Measurements from ENCODE around the gene CCDC88B. TPM values are rescaled to one million over a fixed set of nuclear protein-coding genes. Genes with fewer than 3 reads are reported as not detected.

Gene CCDC88B
- total RNA-seq, 1 experiment from 2014 or later = 11.2 TPM

- Histone ChIP-seq H2BK5ac (ENCODE audit: insufficient read length, low read length) (no peak overlapping the region), H3K4me2 (ENCODE audit: insufficient read depth, insufficient read length, low read length) (no peak overlapping the region), H3K18ac (ENCODE audit: insufficient read length, low read depth, low read length) (no peak overlapping the region), H2BK120ac (ENCODE audit: low read depth, low read length, poor library complexity, severe bottlenecking) (no peak overlapping the region), H3K9ac (ENCODE audit: extremely low read depth, insufficient read length, low read length) (no peak overlapping the region), H3K79me2 (ENCODE audit: insufficient read depth, low read length) (no peaks in the 10 kb centered on the region), H2AK5ac (ENCODE audit: insufficient read length, low read length) (no peak overlapping the region), H4K91ac (ENCODE audit: insufficient read length, low read depth, low read length) (no peak overlapping the region), H3K23ac (ENCODE audit: insufficient read length, low read depth, low read length) (no peak overlapping the region), H3K27me3 (ENCODE audit: insufficient read depth, low read length) (no peaks in the 10 kb centered on the region), H4K20me1 (ENCODE audit: control insufficient read depth, insufficient read depth, insufficient read length) (no peaks in the 10 kb centered on the region), H2AFZ (ENCODE audit: low read length) (no peak overlapping the region), H4K5ac (ENCODE audit: insufficient read length, low read depth, low read length) (no peak overlapping the region), H3K56ac (ENCODE audit: insufficient read length, low read depth, low read length) (no peak overlapping the region), H3K4ac (ENCODE audit: low read depth, low read length) (no peak overlapping the region), H3K23me2 (ENCODE audit: insufficient read length, low read depth, low read length, poor library complexity, severe bottlenecking) (no peaks in the 10 kb centered on the region), H2BK12ac (ENCODE audit: insufficient read length, low read depth, low read length) (no peak overlapping the region), H4K8ac (replicated peaks; ENCODE audit: insufficient read length, low read depth, low read length) (no peak overlapping the region), H3K27ac (ENCODE audit: insufficient read length, low read depth, low read length) (no peak overlapping the region), H2BK20ac (ENCODE audit: low read depth, low read length, poor library complexity, severe bottlenecking) (no peak overlapping the region), H3K14ac (ENCODE audit: insufficient read depth, low read length) (no peak overlapping the region; the same call in 1 of the 2 replicates), H3K79me1 (ENCODE audit: insufficient read depth, low read depth, low read length, poor library complexity, severe bottlenecking) (no peaks in the 10 kb centered on the region), H3K4me1 (ENCODE audit: insufficient read depth, low read length) (peaks cover 2% of the 10 kb centered on the region; the same call in 1 of the 2 replicates), H3T11ph (ENCODE audit: low read length) (no peak overlapping the region), H2BK15ac (ENCODE audit: low read depth, low read length) (no peak overlapping the region), H3K9me3 (ENCODE audit: control insufficient read depth, low read depth, low read length) (no peaks in the 10 kb centered on the region)
- DNase-seq = no peak
- Mint-ChIP-seq H3K27me3 (ENCODE audit: low read depth) (no peaks in the 10 kb centered on the region), H3K27ac (no peak overlapping the region), H3K4me3 (no peak overlapping the region), H3K36me3 (ENCODE audit: insufficient read depth in 1 of 3, low read depth in 3 of 3) (no peaks in the 10 kb centered on the region; a peak in 1 of 7 replicates), H3K4me1 (peaks cover 16 to 28% of the 10 kb centered on the region in 2 experiments), H3K9me3 (no peaks in the 10 kb centered on the region)
- TF ChIP-seq, protein P1, sequence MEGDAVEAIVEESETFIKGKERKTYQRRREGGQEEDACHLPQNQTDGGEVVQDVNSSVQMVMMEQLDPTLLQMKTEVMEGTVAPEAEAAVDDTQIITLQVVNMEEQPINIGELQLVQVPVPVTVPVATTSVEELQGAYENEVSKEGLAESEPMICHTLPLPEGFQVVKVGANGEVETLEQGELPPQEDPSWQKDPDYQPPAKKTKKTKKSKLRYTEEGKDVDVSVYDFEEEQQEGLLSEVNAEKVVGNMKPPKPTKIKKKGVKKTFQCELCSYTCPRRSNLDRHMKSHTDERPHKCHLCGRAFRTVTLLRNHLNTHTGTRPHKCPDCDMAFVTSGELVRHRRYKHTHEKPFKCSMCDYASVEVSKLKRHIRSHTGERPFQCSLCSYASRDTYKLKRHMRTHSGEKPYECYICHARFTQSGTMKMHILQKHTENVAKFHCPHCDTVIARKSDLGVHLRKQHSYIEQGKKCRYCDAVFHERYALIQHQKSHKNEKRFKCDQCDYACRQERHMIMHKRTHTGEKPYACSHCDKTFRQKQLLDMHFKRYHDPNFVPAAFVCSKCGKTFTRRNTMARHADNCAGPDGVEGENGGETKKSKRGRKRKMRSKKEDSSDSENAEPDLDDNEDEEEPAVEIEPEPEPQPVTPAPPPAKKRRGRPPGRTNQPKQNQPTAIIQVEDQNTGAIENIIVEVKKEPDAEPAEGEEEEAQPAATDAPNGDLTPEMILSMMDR (conservative IDR thresholded peaks at IDR 0.05) = no peak
- no CpG with 5 or more reads among the region's 33 CpGs for WGBS (ENCODE audit: extremely low coverage, insufficient read length, low lambda C conversion rate)
Observed at GRCh38 chr11:64352099-64352994, 12.3 kb downstream of the CCDC88B start.

All from H9 (cell line).